IMR-90 (cell line): Measurements from ENCODE around the gene ITGB5. TPM values are rescaled to one million over a fixed set of nuclear protein-coding genes. Genes with fewer than 3 reads are reported as not detected.
A peak's percentile ranks its signal among the peaks of the same experiment; 100 is the strongest.

ENCODE experiments used
- ATAC-seq: fragments of 200-7000 bp; cut with Tn5 transposase; 2 replicates; pipeline ENCODE4 v1.9.1; 2020; ENCODE audit warnings: low read depth, mild to moderate bottlenecking, moderate library complexity
- BruUV-seq: library from RNA; stranded (reverse); fragments of 400-500 nt; replicated peaks from 2 replicates; lab custom pipeline; 2021; lab: Mats Ljungman, UMichigan
- CTCF ChIA-PET: fragments of 300-600 bp; formaldehyde crosslinking; extraction: SDS; loops from one replicate; lab custom pipeline; 2021; ENCODE audit warnings: antibody characterized with exemption; lab: Yijun Ruan, JAX
- POLR2A ChIA-PET: fragments of 300-600 bp; sonication (Branson Sonifier 250); formaldehyde crosslinking; loops from one replicate; lab custom pipeline; 2022; ENCODE audit warnings: antibody characterized with exemption; ENCODE audit not compliant: unreplicated experiment; lab: Charles Lee
- DNase-seq: peaks from one replicate; pipeline ENCODE4 v3.0.0; 2013
- H2AFZ ChIP-seq: replicated peaks from 2 replicates; pipeline ENCODE3; 2013; ENCODE audit warnings: low read length, mild to moderate bottlenecking; ENCODE audit not compliant: poor library complexity
- H2AK5ac ChIP-seq: 2 replicates; pipeline ENCODE4 v1.6.1; 2013; ENCODE audit warnings: low read depth, low read length, inconsistent platforms
- H2AK9ac ChIP-seq: replicated peaks from 2 replicates; pipeline ENCODE3; 2013; ENCODE audit warnings: mild to moderate bottlenecking, low read depth, low read length, moderate library complexity; ENCODE audit not compliant: poor library complexity
- H2BK120ac ChIP-seq: 2 replicates; pipeline ENCODE4 v1.6.1; 2013; ENCODE audit warnings: low read depth, low read length, inconsistent platforms
- H2BK15ac ChIP-seq: 3 replicates; pipeline ENCODE4 v1.6.1; 2013; ENCODE audit warnings: low read depth, low read length, inconsistent platforms
- H2BK20ac ChIP-seq: 2 replicates; pipeline ENCODE4 v1.6.1; 2013; ENCODE audit warnings: low read depth, mild to moderate bottlenecking, inconsistent platforms, low read length, moderate library complexity
- H2BK5ac ChIP-seq: 2 replicates; pipeline ENCODE4 v1.6.1; 2013; ENCODE audit warnings: mild to moderate bottlenecking, low read depth, low read length, inconsistent platforms; ENCODE audit not compliant: poor library complexity, severe bottlenecking
- H3K14ac ChIP-seq: replicated peaks from 2 replicates; pipeline ENCODE4 v1.6.1; 2013; ENCODE audit warnings: low read depth, low read length, inconsistent platforms
- H3K18ac ChIP-seq: 2 replicates; pipeline ENCODE4 v1.6.1; 2013; ENCODE audit warnings: low read depth, low read length, control low read depth
- H3K23ac ChIP-seq: 2 replicates; pipeline ENCODE4 v1.6.1; 2013; ENCODE audit warnings: low read depth, low read length, inconsistent platforms
- H3K27ac ChIP-seq: 2 replicates; pipeline ENCODE4 v1.5.1; 2013; ENCODE audit warnings: mild to moderate bottlenecking, control low read depth, low read length; ENCODE audit not compliant: insufficient read depth
- H3K27me3 ChIP-seq: 2 replicates; pipeline ENCODE4 v1.6.1; 2013; ENCODE audit warnings: low read length; ENCODE audit not compliant: control insufficient read depth, insufficient read depth
- H3K36me3 ChIP-seq: 2 replicates; pipeline ENCODE4 v1.6.1; 2013; ENCODE audit warnings: low read length, mixed read lengths; ENCODE audit not compliant: control insufficient read depth, insufficient read depth
- H3K4ac ChIP-seq: 2 replicates; pipeline ENCODE4 v1.6.1; 2013; ENCODE audit warnings: low read depth, low read length, inconsistent platforms
- H3K4me1 ChIP-seq: 2 replicates; pipeline ENCODE4 v1.6.1; 2013; ENCODE audit warnings: low read length, mixed read lengths; ENCODE audit not compliant: control insufficient read depth, insufficient read depth
- H3K4me2 ChIP-seq: 2 replicates; pipeline ENCODE4 v1.6.1; 2013; ENCODE audit warnings: low read depth, mild to moderate bottlenecking, control low read depth, low read length, moderate library complexity
- H3K4me3 ChIP-seq: 2 replicates; pipeline ENCODE4 v1.5.1; 2013; ENCODE audit warnings: low read depth, mild to moderate bottlenecking, control low read depth, low read length, moderate library complexity; ENCODE audit not compliant: insufficient read depth
- H3K56ac ChIP-seq: 2 replicates; pipeline ENCODE4 v1.6.1; 2013; ENCODE audit warnings: low read length, inconsistent platforms; ENCODE audit not compliant: insufficient read depth; ENCODE audit errors: extremely low read depth
- H3K79me1 ChIP-seq, 2 experiments: 2 replicates each; pipeline ENCODE4 v1.6.1; 2013; ENCODE audit warnings: low read length in 2 of 2, inconsistent platforms in 1 of 2, low read depth in 1 of 2
- H3K9ac ChIP-seq: 2 replicates; pipeline ENCODE4 v1.6.1; 2013; ENCODE audit warnings: low read depth, low read length, control low read depth
- H3K9me1 ChIP-seq: 2 replicates; pipeline ENCODE4 v1.6.1; 2013; ENCODE audit warnings: low read length, inconsistent platforms; ENCODE audit not compliant: insufficient read depth
- H3K9me3 ChIP-seq: 2 replicates; pipeline ENCODE4 v1.6.1; 2013; ENCODE audit warnings: low read length; ENCODE audit not compliant: control insufficient read depth, insufficient read depth
- H4K20me1 ChIP-seq: 2 replicates; pipeline ENCODE4 v1.6.1; 2013; ENCODE audit warnings: low read length, inconsistent platforms; ENCODE audit not compliant: insufficient read depth
- H4K5ac ChIP-seq: 2 replicates; pipeline ENCODE4 v1.6.1; 2013; ENCODE audit warnings: mild to moderate bottlenecking, low read depth, low read length, control low read depth
- H4K8ac ChIP-seq, 2 experiments: 2 replicates each; pipeline ENCODE4 v1.6.1; 2013; ENCODE audit warnings: low read depth in 2 of 2, low read length in 2 of 2, control low read depth in 1 of 2, inconsistent platforms in 1 of 2
- H4K91ac ChIP-seq: 2 replicates; pipeline ENCODE4 v1.6.1; 2013; ENCODE audit warnings: low read depth, low read length, inconsistent platforms; ENCODE audit not compliant: insufficient read depth
- BHLHE40 ChIP-seq: fragments of 150-350 bp; IDR thresholded peaks from 2 replicates; pipeline ENCODE4 v1.6.1; 2016; ENCODE audit warnings: mild to moderate bottlenecking, low read depth, low read length
- CEBPB ChIP-seq: IDR thresholded peaks from 2 replicates; pipeline ENCODE4 v1.6.1; 2012; ENCODE audit warnings: low read depth, low read length, improper control_type of control experiment
- CHD1 ChIP-seq: IDR thresholded peaks from 2 replicates; pipeline ENCODE4 v1.6.1; 2012; ENCODE audit warnings: low read depth, low read length, improper control_type of control experiment
- CTCF ChIP-seq: conservative IDR thresholded peaks from 2 replicates; pipeline ENCODE4 v1.5.1; 2012; ENCODE audit warnings: mild to moderate bottlenecking, low read depth, low read length, improper control_type of control experiment
- FOS ChIP-seq: fragments of 150-350 bp; IDR thresholded peaks from 2 replicates; pipeline ENCODE4 v1.6.1; 2016; ENCODE audit warnings: low read depth, low read length
- MAFK ChIP-seq: IDR thresholded peaks from 2 replicates; pipeline ENCODE4 v1.6.1; 2012; ENCODE audit warnings: low read depth, low read length, improper control_type of control experiment
- MAZ ChIP-seq: IDR thresholded peaks from 2 replicates; pipeline ENCODE4 v1.6.1; 2012; ENCODE audit warnings: low read depth, mild to moderate bottlenecking, low read length, improper control_type of control experiment, moderate library complexity, borderline replicate concordance
- MXI1 ChIP-seq: IDR thresholded peaks from 2 replicates; pipeline ENCODE4 v1.6.1; 2012; ENCODE audit warnings: low read depth, mild to moderate bottlenecking, low read length, moderate library complexity, borderline replicate concordance
- NFE2L2 ChIP-seq: fragments of 150-350 bp; IDR thresholded peaks from 2 replicates; pipeline ENCODE4 v1.6.1; 2016; ENCODE audit warnings: low read depth, mild to moderate bottlenecking, low read length
- POLR2A ChIP-seq: IDR thresholded peaks from 2 replicates; pipeline ENCODE4 v1.6.1; 2012; ENCODE audit warnings: mild to moderate bottlenecking, low read depth, low read length
- RAD21 ChIP-seq: IDR thresholded peaks from 2 replicates; pipeline ENCODE4 v1.6.1; 2012; ENCODE audit warnings: low read length, improper control_type of control experiment
- RCOR1 ChIP-seq: IDR thresholded peaks from 2 replicates; pipeline ENCODE4 v1.6.1; 2012; ENCODE audit warnings: mild to moderate bottlenecking, low read length, improper control_type of control experiment; ENCODE audit not compliant: insufficient replicate concordance
- RFX5 ChIP-seq: IDR thresholded peaks from 2 replicates; pipeline ENCODE4 v1.8.0; 2012; ENCODE audit warnings: low read depth, mild to moderate bottlenecking, low read length, moderate library complexity
- SMC3 ChIP-seq: fragments of 150-350 bp; IDR thresholded peaks from 2 replicates; pipeline ENCODE4 v1.6.1; 2016; ENCODE audit warnings: low read depth, mild to moderate bottlenecking, antibody characterized with exemption, low read length, moderate library complexity
- USF2 ChIP-seq: fragments of 150-350 bp; IDR thresholded peaks from 2 replicates; pipeline ENCODE4 v1.6.1; 2017; ENCODE audit warnings: mild to moderate bottlenecking, antibody characterized with exemption, low read length, low read depth
- whole genome bisulfite sequencing, 2 experiments: methylation state at CpG; one replicate each; pipeline versions ENCODE4 v1.1.5 to v1.1.7; 2013; ENCODE audit warnings: missing lambda C conversion rate in 2 of 2; ENCODE audit not compliant: insufficient read length in 1 of 2; ENCODE audit errors: extremely low coverage in 2 of 2; 5-methylcytosine and 5-hydroxymethylcytosine counted together
- dilution Hi-C: fragments of 300-500 bp; cut with HindIII; formaldehyde crosslinking; loops from one replicate; pipeline ENCODE4 v1.14.3; 2018; ENCODE audit warnings: low sequenced_read_pairs; ENCODE audit not compliant: unreplicated experiment
- in situ Hi-C: fragments of 300-500 bp; cut with MboI; formaldehyde crosslinking; loops from 3 replicates; pipeline ENCODE4 v1.14.3; 2019; ENCODE audit warnings: low sequenced_read_pairs, inconsistent platforms, mixed read lengths
- intact Hi-C: fragments of 100-400 bp; cut with micrococcal nuclease; formaldehyde crosslinking; loops from 2 replicates; pipeline ENCODE4 v1.10.0; 2022
- polyA plus RNA-seq, 3 experiments: library from polyadenylated mRNA; depleted of rRNA; stranded (reverse); fragments of >200 nt; gene quantifications; 2 replicates each; pipeline ENCODE4 v1.2.3, GENCODE V29; 2012; ENCODE audit warnings: low replicate concordance in 1 of 3
- total RNA-seq: library from RNA; depleted of rRNA; stranded (reverse); fragments of >200 nt; gene quantifications from 2 replicates; pipeline ENCODE4 v1.2.3, GENCODE V29; 2012
- TF ChIP-seq, protein P1 (sequence below): fragments of 150-350 bp; IDR thresholded peaks from 2 replicates; pipeline ENCODE4 v1.6.1; 2016; ENCODE audit warnings: low read depth, mild to moderate bottlenecking, low read length, moderate library complexity, borderline replicate concordance

The ITGB5 gene
- total and polyA plus RNA-seq, 2 of the 4 experiments (the other 2 are of a cell fraction), result 85.0 to 101 TPM

DNA sequence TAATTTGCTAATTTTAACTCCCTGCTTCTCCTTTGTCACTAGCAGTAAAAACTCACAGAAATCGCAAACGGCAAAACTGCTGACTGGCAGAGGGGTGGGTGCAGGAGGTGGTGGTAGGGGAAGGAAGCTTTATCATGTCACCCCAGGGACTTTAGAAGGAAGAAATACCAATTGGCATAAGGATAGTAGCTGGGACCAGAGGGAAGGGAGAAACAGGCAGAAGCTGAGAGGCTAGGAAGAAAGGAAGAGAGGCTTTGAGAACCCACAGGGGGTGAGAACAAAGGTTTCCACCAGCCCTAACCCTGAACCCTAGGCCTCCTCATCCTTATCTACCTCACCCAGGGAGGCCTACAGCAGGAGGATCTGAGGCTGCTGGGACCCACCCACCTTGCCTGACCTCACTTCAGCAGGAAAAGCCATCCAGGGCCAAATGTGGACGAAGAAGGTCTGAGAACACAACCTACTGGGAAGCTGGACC is 10.7 kb downstream of the ITGB5 start:
- Histone ChIP-seq H3K4me2 (no peak overlapping the region), H3K18ac (peak overlapping the region; percentile 64; the same call in 1 of the 2 replicates), H3K23ac (peak overlapping the region; percentile 86; the same call in 1 of the 2 replicates), H3K14ac (peak overlapping the region; percentile 60), H3K79me1 (peaks cover 6 to 64% of the 10 kb centered on the region in 2 experiments; a peak in 3 of 4 replicates), H3K36me3 (peaks cover 6% of the 10 kb centered on the region), H3K56ac (no peak overlapping the region), H4K8ac (peak overlapping the region in 1 of 2 experiments; percentile 40; a peak in 1 of 4 replicates), H2BK5ac (no peak overlapping the region), H3K9me3 (no peaks in the 10 kb centered on the region), H3K27me3 (no peaks in the 10 kb centered on the region), H2AFZ (no peak overlapping the region), H3K4ac (peak overlapping the region; percentile 90), H2BK15ac (peak overlapping the region; percentile 82; the same call in 2 of the 3 replicates), H2AK5ac (peak overlapping the region; percentile 83), H4K91ac (peak overlapping the region; percentile 32), H3K9me1 (peaks cover 20% of the 10 kb centered on the region), H4K5ac (peak overlapping the region; percentile 45; the same call in 1 of the 2 replicates), H4K20me1 (peaks cover 22% of the 10 kb centered on the region), H2BK120ac (peak overlapping the region; percentile 85), H2AK9ac (no peak overlapping the region), H3K4me1 (peaks cover 13% of the 10 kb centered on the region), H3K27ac (0 out of 2 replicates have a peak overlapping the region, but pooled peaks have one; percentile 9), H2BK20ac (peak overlapping the region; percentile 71; the same call in 1 of the 2 replicates), H3K9ac (peak overlapping the region; percentile 38; the same call in 1 of the 2 replicates), H3K4me3 (no peak overlapping the region)
- no peak for DNase-seq
- dilution Hi-C loops, result loop anchor here (25.0 kb wide), 1 partner anchor 114 kb away; no protein-coding TSS in a partner anchor
- TF ChIP-seq MXI1 (no peak), RFX5 (no peak), MAFK (no peak), RCOR1 (no peak), NFE2L2 (no peak), POLR2A (no peak), BHLHE40 (no peak), SMC3 (no peak), CHD1 (no peak), CEBPB (no peak), CTCF (no peak), MAZ (no peak), USF2 (no peak), RAD21 (no peak), FOS (no peak)
- TF ChIP-seq, protein P1, sequence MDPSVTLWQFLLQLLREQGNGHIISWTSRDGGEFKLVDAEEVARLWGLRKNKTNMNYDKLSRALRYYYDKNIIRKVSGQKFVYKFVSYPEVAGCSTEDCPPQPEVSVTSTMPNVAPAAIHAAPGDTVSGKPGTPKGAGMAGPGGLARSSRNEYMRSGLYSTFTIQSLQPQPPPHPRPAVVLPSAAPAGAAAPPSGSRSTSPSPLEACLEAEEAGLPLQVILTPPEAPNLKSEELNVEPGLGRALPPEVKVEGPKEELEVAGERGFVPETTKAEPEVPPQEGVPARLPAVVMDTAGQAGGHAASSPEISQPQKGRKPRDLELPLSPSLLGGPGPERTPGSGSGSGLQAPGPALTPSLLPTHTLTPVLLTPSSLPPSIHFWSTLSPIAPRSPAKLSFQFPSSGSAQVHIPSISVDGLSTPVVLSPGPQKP, result no peak
- CTCF ChIA-PET, result no interaction called here
- POLR2A ChIA-PET, result no interaction called here
- intact Hi-C loops, result no loop called here
- no CpG with 5 or more reads among the region's 3 CpGs for WGBS, 2 experiments
- ATAC-seq, result no peak
- in situ Hi-C loops, result no loop called here
- BruUV-seq, result no TSS peak
